DOHH2 (cell line): ENCODE results near the gene ARL15.

Source experiments
- H3F3A ChIP-seq: fragments of 200-600 bp; sonication (generic), shearing (Covaris generic); 2 replicates; pipeline ENCODE4 v1.6.0; 2016; ENCODE audit warnings: antibody characterized with exemption, mild to moderate bottlenecking; ENCODE audit not compliant: control insufficient read depth, insufficient read depth
- H3K27ac ChIP-seq: fragments of 200-600 bp; sonication (generic); 2 replicates; pipeline ENCODE4 v1.5.1; 2014; ENCODE audit warnings: low read depth, mild to moderate bottlenecking, low read length, moderate library complexity
- H3K27me3 ChIP-seq: fragments of 200-600 bp; sonication (generic); 2 replicates; pipeline ENCODE4 v1.6.1; 2014; ENCODE audit warnings: mild to moderate bottlenecking, low read length, mixed read lengths; ENCODE audit not compliant: control insufficient read depth
- H3K36me3 ChIP-seq: fragments of 200-600 bp; sonication (generic); 2 replicates; pipeline ENCODE4 v1.6.1; 2014; ENCODE audit warnings: mild to moderate bottlenecking, low read length, moderate library complexity, mixed read lengths; ENCODE audit not compliant: control insufficient read depth
- H3K4me1 ChIP-seq: fragments of 200-600 bp; sonication (generic); 2 replicates; pipeline ENCODE4 v1.6.1; 2014; ENCODE audit warnings: mild to moderate bottlenecking, low read length, mixed read lengths; ENCODE audit not compliant: control insufficient read depth
- H3K4me2 ChIP-seq: fragments of 200-600 bp; sonication (generic); 2 replicates; pipeline ENCODE4 v1.6.0; 2014; ENCODE audit warnings: mild to moderate bottlenecking, low read length, moderate library complexity
- H3K4me3 ChIP-seq: fragments of 200-600 bp; sonication (generic); 2 replicates; pipeline ENCODE4 v1.5.1; 2014; ENCODE audit warnings: mild to moderate bottlenecking, low read length, mixed read lengths
- H3K79me2 ChIP-seq: fragments of 200-600 bp; sonication (generic); 2 replicates; pipeline ENCODE4 v1.6.1; 2014; ENCODE audit warnings: mild to moderate bottlenecking, low read length, mixed read lengths; ENCODE audit not compliant: control insufficient read depth
- H3K9me2 ChIP-seq: fragments of 200-600 bp; sonication (generic); replicated peaks from 2 replicates; pipeline ENCODE4 v1.6.1; 2014; ENCODE audit warnings: mild to moderate bottlenecking, low read length, mixed read lengths; ENCODE audit not compliant: control insufficient read depth
- H3K9me3 ChIP-seq: fragments of 200-600 bp; sonication (generic); 2 replicates; pipeline ENCODE4 v1.6.1; 2014; ENCODE audit warnings: antibody characterized with exemption, low read length, mixed read lengths; ENCODE audit not compliant: control insufficient read depth, insufficient read depth
- H4K20me1 ChIP-seq: fragments of 200-600 bp; sonication (generic); 2 replicates; pipeline ENCODE4 v1.6.0; 2014; ENCODE audit warnings: low read depth, mild to moderate bottlenecking, antibody characterized with exemption, low read length, moderate library complexity; ENCODE audit not compliant: control insufficient read depth, insufficient read depth
- CTCF ChIP-seq: fragments of 200-600 bp; sonication (generic); IDR thresholded peaks from one replicate; pipeline ENCODE4 v1.5.1; 2014; ENCODE audit warnings: antibody characterized with exemption, mild to moderate bottlenecking, low read depth, low read length; ENCODE audit not compliant: poor library complexity, severe bottlenecking
- EZH2phosphoT487 ChIP-seq: fragments of 200-600 bp; sonication (generic); IDR thresholded peaks from 2 replicates; pipeline ENCODE4 v1.6.1; 2017; ENCODE audit warnings: borderline replicate concordance, mild to moderate bottlenecking, antibody characterized with exemption, low read length, moderate library complexity, mixed read lengths

ARL15 gene

GRCh38 chr5:54113060-54113459 is 197.3 kb downstream of the ARL15 start:
- Histone ChIP-seq H3K4me2 (no peak overlapping the region), H3K4me1 (0 out of 2 replicates have a peak, but pooled peaks cover 4% of the 10 kb centered on the region), H3K36me3 (no peaks in the 10 kb centered on the region), H3F3A (no peaks in the 10 kb centered on the region), H3K9me2 (no peaks in the 10 kb centered on the region), H3K4me3 (no peak overlapping the region), H3K79me2 (no peaks in the 10 kb centered on the region), H4K20me1 (no peaks in the 10 kb centered on the region), H3K27ac (no peak overlapping the region), H3K27me3 (no peaks in the 10 kb centered on the region), H3K9me3 (no peaks in the 10 kb centered on the region)
- no peak for TF ChIP-seq EZH2phosphoT487
- no peak for TF ChIP-seq CTCF

- no peaks in the 10 kb centered on the region for H3K79me2 ChIP-seq
- H3K36me3 ChIP-seq, result no peaks in the 10 kb centered on the region
- TF ChIP-seq EZH2phosphoT487, result no peak
- no peak for TF ChIP-seq CTCF
- H3F3A ChIP-seq, result no peaks in the 10 kb centered on the region
- no peaks in the 10 kb centered on the region for H4K20me1 ChIP-seq
- no peak overlapping the region for H3K4me3 ChIP-seq
- H3K4me1 ChIP-seq, result 0 out of 2 replicates have a peak, but pooled peaks cover 4% of the 10 kb centered on the region
- H3K27me3 ChIP-seq, result no peaks in the 10 kb centered on the region
- no peaks in the 10 kb centered on the region for H3K9me2 ChIP-seq
- H3K9me3 ChIP-seq, result no peaks in the 10 kb centered on the region
- H3K27ac ChIP-seq, result no peak overlapping the region
- H3K4me2 ChIP-seq, result no peak overlapping the region
Measured at GRCh38 chr5:54109626-54110330, 200.6 kb downstream of the ARL15 start.

GRCh38 chr5:54108136-54108535 is 202.2 kb downstream of the ARL15 start:
- Histone ChIP-seq H3K4me1 (0 out of 2 replicates have a peak, but pooled peaks cover 4% of the 10 kb centered on the region), H3K9me3 (no peaks in the 10 kb centered on the region), H3K79me2 (no peaks in the 10 kb centered on the region), H3K9me2 (no peaks in the 10 kb centered on the region), H3K4me3 (no peak overlapping the region), H3F3A (no peaks in the 10 kb centered on the region), H3K36me3 (no peaks in the 10 kb centered on the region), H4K20me1 (no peaks in the 10 kb centered on the region), H3K27me3 (no peaks in the 10 kb centered on the region), H3K27ac (no peak overlapping the region), H3K4me2 (no peak overlapping the region)
- TF ChIP-seq CTCF (no peak), EZH2phosphoT487 (no peak)
